ENCODE results near the gene ZNF333.

- TF ChIP-seq POLR2AphosphoS5 (IDR thresholded peaks at IDR 0.05; ENCODE audit: low read depth, low read length) (no peak), TAF1 (IDR thresholded peaks at IDR 0.05; ENCODE audit: borderline replicate concordance, insufficient read depth, low read length) (no peak)
Observed at GRCh38 chr19:14700711-14701375, 11.0 kb downstream of the ZNF333 start.

All from PFSK-1 (cell line).